ENCODE measurements around the gene MAPK7. TPM values are rescaled to one million over a fixed set of nuclear protein-coding genes. Genes with fewer than 3 reads are reported as not detected.

Gene MAPK7
- total and polyA plus RNA-seq, 10 of the 15 experiments (the other 5 are each of a cell fraction or from before 2014, with no cell fraction given): 0.37 to 13.5 (median 5.6) TPM

- TF ChIP-seq CBFB (IDR thresholded peaks at IDR 0.05; ENCODE audit: low read depth) (no peak; the same call in 1 of the 2 replicates), NBN (IDR thresholded peaks at IDR 0.05) (peak; percentile 70), PAX5 (IDR thresholded peaks at IDR 0.05; ENCODE audit: borderline replicate concordance, low read depth, low read length) (no peak), BMI1 (IDR thresholded peaks at IDR 0.05; ENCODE audit: borderline replicate concordance) (peak; percentile 95), SUZ12 (IDR thresholded peaks at IDR 0.05; ENCODE audit: unreplicated experiment) (no peak), RAD21 (IDR thresholded peaks at IDR 0.05; ENCODE audit: insufficient read depth, low read depth, low read length) (peak; percentile 93), ZNF274 (IDR thresholded peaks at IDR 0.05; ENCODE audit: insufficient read depth, insufficient read length) (no peak), NR2C2 (IDR thresholded peaks at IDR 0.05; ENCODE audit: borderline replicate concordance, control insufficient read depth, insufficient read length, low read depth) (no peak), POLR2A (IDR thresholded peaks at IDR 0.05; ENCODE audit: low read depth, low read length) (peak; percentile 53), EGR1 (IDR thresholded peaks at IDR 0.05; ENCODE audit: borderline replicate concordance in 1 of 2, low read depth in 2 of 2, low read length in 2 of 2) (no peak), POLR2AphosphoS5 (IDR thresholded peaks at IDR 0.05; ENCODE audit: low read length) (no peak), RB1 (IDR thresholded peaks at IDR 0.05; ENCODE audit: borderline replicate concordance) (no peak; the same call in 1 of the 2 replicates), MEF2B (IDR thresholded peaks at IDR 0.05; ENCODE audit: partially characterized antibody, poor library complexity, severe bottlenecking) (peak; percentile 82), ZZZ3 (IDR thresholded peaks at IDR 0.05; ENCODE audit: control insufficient read depth, insufficient read length, low read depth) (no peak), TARDBP (IDR thresholded peaks at IDR 0.05; ENCODE audit: borderline replicate concordance) (0 out of 2 replicates have a peak, but pooled peaks have one; percentile 36), NFYA (IDR thresholded peaks at IDR 0.05; ENCODE audit: borderline replicate concordance, low read depth, low read length) (no peak), HDAC2 (IDR thresholded peaks at IDR 0.05) (no peak)
- TF ChIP-seq, protein P1, sequence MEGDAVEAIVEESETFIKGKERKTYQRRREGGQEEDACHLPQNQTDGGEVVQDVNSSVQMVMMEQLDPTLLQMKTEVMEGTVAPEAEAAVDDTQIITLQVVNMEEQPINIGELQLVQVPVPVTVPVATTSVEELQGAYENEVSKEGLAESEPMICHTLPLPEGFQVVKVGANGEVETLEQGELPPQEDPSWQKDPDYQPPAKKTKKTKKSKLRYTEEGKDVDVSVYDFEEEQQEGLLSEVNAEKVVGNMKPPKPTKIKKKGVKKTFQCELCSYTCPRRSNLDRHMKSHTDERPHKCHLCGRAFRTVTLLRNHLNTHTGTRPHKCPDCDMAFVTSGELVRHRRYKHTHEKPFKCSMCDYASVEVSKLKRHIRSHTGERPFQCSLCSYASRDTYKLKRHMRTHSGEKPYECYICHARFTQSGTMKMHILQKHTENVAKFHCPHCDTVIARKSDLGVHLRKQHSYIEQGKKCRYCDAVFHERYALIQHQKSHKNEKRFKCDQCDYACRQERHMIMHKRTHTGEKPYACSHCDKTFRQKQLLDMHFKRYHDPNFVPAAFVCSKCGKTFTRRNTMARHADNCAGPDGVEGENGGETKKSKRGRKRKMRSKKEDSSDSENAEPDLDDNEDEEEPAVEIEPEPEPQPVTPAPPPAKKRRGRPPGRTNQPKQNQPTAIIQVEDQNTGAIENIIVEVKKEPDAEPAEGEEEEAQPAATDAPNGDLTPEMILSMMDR (IDR thresholded peaks at IDR 0.05 in 2 of 3, conservative IDR thresholded peaks at IDR 0.05 in 1 of 3; ENCODE audit: control insufficient read depth in 2 of 3, extremely low read depth in 1 of 3, insufficient read depth in 1 of 3, low read depth in 3 of 3, low read length in 3 of 3): peak; percentile 91 to 99 (median 92)
- TF ChIP-seq, protein P2, sequence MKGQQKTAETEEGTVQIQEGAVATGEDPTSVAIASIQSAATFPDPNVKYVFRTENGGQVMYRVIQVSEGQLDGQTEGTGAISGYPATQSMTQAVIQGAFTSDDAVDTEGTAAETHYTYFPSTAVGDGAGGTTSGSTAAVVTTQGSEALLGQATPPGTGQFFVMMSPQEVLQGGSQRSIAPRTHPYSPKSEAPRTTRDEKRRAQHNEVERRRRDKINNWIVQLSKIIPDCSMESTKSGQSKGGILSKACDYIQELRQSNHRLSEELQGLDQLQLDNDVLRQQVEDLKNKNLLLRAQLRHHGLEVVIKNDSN (IDR thresholded peaks at IDR 0.05; ENCODE audit: borderline replicate concordance, extremely low read length, insufficient read depth, low read depth, low read length): no peak
- TF ChIP-seq, protein P3, sequence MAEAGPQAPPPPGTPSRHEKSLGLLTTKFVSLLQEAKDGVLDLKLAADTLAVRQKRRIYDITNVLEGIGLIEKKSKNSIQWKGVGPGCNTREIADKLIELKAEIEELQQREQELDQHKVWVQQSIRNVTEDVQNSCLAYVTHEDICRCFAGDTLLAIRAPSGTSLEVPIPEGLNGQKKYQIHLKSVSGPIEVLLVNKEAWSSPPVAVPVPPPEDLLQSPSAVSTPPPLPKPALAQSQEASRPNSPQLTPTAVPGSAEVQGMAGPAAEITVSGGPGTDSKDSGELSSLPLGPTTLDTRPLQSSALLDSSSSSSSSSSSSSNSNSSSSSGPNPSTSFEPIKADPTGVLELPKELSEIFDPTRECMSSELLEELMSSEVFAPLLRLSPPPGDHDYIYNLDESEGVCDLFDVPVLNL (IDR thresholded peaks at IDR 0.05; ENCODE audit: low read depth, low read length): no peak; the same call in 1 of the 2 replicates
- TF ChIP-seq, protein P4, sequence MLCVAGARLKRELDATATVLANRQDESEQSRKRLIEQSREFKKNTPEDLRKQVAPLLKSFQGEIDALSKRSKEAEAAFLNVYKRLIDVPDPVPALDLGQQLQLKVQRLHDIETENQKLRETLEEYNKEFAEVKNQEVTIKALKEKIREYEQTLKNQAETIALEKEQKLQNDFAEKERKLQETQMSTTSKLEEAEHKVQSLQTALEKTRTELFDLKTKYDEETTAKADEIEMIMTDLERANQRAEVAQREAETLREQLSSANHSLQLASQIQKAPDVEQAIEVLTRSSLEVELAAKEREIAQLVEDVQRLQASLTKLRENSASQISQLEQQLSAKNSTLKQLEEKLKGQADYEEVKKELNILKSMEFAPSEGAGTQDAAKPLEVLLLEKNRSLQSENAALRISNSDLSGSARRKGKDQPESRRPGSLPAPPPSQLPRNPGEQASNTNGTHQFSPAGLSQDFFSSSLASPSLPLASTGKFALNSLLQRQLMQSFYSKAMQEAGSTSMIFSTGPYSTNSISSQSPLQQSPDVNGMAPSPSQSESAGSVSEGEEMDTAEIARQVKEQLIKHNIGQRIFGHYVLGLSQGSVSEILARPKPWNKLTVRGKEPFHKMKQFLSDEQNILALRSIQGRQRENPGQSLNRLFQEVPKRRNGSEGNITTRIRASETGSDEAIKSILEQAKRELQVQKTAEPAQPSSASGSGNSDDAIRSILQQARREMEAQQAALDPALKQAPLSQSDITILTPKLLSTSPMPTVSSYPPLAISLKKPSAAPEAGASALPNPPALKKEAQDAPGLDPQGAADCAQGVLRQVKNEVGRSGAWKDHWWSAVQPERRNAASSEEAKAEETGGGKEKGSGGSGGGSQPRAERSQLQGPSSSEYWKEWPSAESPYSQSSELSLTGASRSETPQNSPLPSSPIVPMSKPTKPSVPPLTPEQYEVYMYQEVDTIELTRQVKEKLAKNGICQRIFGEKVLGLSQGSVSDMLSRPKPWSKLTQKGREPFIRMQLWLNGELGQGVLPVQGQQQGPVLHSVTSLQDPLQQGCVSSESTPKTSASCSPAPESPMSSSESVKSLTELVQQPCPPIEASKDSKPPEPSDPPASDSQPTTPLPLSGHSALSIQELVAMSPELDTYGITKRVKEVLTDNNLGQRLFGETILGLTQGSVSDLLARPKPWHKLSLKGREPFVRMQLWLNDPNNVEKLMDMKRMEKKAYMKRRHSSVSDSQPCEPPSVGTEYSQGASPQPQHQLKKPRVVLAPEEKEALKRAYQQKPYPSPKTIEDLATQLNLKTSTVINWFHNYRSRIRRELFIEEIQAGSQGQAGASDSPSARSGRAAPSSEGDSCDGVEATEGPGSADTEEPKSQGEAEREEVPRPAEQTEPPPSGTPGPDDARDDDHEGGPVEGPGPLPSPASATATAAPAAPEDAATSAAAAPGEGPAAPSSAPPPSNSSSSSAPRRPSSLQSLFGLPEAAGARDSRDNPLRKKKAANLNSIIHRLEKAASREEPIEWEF (IDR thresholded peaks at IDR 0.05; ENCODE audit: insufficient replicate concordance, low read depth, low read length): no peak
Observed at GRCh38 chr17:19362277-19363113, 15.8 kb upstream of the MAPK7 start, which contains the start of gene B9D1 (continued).
